HCEC 1CT (cell line): ENCODE measurements around the gene PDZRN3.
A peak's percentile ranks its signal among the peaks of the same experiment; 100 is the strongest.

Experiments used
- DNase-seq: peaks from one replicate; pipeline ENCODE4 v3.0.0-alpha.2; 2017

PDZRN3 gene

GRCh38 chr3:73555076-73555475 is 69.7 kb downstream of the PDZRN3 start:
- no peak for DNase-seq

- DNase-seq, result peak; percentile 63
Measured at GRCh38 chr3:73552700-73553099, 72.0 kb downstream of the PDZRN3 start.

GRCh38 chr3:73550032-73550431 is 74.7 kb downstream of the PDZRN3 start:
- DNase-seq, result no peak

- no peak for DNase-seq
Measured at GRCh38 chr3:73549051-73549600, 75.6 kb downstream of the PDZRN3 start.

DNA sequence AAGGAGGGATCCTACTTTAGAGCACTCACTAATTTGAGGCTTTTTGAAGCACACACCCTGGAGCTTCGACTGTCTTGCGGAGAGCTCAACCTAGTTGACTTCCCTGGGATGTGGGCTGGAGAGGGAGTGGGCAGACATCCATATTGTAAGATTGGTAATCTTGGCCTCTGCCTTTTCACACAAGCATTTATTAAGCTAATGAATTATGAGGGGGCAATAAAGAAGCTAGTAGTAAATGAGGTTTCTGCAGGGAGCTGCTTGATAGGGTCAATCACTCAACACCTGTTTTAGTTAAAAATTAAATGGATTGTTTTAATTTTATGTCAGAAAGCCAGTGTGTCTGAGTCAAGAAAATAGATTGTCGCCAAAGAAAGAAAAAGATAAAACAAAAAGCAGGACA is 76.3 kb downstream of the PDZRN3 start:
- DNase-seq, result no peak

- DNase-seq, result peak; percentile 92
Measured at GRCh38 chr3:73547427-73548248, 77.1 kb downstream of the PDZRN3 start.

- DNase-seq, result peak; percentile 94
Measured at GRCh38 chr3:73546961-73547360, 77.8 kb downstream of the PDZRN3 start.

DNA sequence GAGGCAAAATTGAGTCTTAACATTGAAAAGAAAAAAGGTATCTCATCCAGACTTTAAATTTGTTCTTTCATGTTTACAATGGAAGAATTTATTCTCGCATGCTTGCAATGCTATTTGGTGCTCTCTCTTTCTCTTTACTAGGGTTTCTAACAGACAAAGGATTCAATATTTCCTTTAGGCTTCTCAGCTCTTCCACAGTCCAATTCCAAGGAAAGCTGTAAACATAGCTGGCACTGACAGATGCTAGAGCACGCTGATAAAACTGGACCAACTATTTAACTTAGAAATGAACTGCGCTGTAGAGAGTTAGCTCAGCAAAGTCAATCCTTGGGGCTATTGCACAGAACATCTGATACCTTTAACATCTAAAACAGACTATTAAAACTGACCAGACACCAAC is 81.3 kb downstream of the PDZRN3 start:
- DNase-seq, result no peak

- no peak for DNase-seq
Measured at GRCh38 chr3:73542136-73542535, 82.6 kb downstream of the PDZRN3 start.

GRCh38 chr3:73540969-73541740 is 83.6 kb downstream of the PDZRN3 start:
- peak; percentile 45 for DNase-seq

GRCh38 chr3:73538486-73538885 is 86.3 kb downstream of the PDZRN3 start:
- DNase-seq, result no peak

DNA sequence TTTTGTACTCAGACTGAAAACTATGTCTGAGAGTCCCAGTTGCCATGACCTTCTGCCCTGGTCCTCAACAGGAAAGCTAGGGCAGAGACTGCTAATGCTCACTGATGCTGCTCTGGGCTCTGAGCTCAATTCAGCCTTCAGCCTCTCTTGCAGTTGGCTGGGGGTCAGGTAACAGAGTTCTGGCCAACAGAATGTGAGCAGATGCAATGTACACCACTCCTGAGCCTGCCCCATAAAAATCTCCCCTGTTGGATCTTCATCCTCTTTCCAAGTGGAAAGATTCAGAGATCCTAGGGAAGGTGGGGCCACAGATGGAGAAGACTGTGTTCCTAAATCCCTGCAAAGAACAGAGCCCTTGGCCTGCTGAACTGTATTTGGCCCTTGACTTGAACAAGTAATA is 87.8 kb downstream of the PDZRN3 start:
- no peak for DNase-seq

- DNase-seq, result no peak
Measured at GRCh38 chr3:73536336-73536895, 88.3 kb downstream of the PDZRN3 start.

DNA sequence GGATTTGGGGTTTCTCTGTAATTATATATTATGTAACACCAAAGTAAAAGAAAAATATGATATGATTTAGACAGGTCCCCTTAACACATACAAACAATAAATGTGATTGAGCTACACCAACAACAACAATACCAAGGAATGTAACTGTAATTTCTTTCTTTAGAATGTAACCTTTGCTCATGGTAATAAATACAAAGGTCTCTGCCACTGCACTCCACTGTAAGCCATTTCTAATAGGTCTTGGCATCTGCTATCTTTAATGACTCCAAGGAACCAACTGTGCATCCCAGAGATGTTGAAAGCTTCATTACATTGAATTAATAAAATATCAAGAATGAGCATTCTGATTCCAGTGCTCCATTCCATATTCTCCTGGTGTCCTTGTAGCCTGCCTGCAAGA is 88.8 kb downstream of the PDZRN3 start:
- DNase-seq, result no peak

DNA sequence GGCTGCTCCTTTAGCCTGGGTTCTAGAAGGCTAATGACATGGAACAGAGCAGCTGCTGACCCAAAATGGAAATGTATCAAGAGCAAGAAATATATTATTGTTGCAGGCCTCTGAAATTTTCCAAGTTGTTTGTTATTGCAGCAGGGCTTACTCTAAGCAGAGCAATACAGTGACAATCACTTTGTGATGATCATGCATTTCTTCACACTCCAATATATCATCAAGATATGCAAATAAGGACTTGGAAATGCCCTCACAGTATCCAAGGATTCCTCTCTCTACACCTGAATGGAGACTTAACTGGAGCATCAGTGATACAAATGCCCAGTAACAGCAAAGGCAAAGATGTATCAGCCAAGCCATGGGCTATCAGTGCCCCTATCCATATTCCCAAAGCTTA is 89.6 kb downstream of the PDZRN3 start:
- DNase-seq, result no peak

- DNase-seq, result no peak
Measured at GRCh38 chr3:73530022-73530396, 94.7 kb downstream of the PDZRN3 start.

DNA sequence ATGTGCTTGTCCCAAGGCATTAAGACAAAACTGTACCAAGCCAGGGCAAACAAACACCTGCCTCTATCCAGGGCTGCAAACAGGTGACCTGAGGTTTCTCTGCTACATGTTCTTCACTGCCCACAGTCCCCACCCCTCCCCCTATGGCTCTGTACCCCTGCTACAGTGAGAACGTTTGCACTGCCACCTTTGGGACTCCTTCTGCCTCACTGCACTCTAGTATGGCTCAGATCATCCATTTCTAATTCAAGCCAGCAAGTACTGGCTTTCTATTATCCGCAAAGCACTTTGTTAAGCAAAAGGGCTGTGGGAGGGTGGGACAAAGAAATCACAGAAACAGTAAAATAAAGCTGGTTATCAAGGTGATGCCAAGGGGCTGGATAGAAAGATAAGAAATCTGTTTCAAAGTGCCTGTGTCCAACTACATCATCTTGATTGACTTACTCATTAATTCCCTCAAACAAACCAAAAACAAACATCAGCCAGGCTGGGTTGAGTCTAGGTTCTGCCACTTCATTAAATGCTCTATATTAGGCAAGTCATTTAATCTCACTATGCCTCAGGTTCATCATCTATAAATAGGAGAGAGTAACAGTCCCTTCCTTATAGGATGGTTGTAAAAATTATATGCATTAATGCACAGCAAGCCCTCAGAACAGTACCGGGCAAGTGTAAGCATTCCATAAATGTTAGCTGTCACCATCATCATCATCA is 95.3 kb downstream of the PDZRN3 start:
- DNase-seq, result no peak

GRCh38 chr3:73525591-73525990 is 99.2 kb downstream of the PDZRN3 start:
- no peak for DNase-seq

GRCh38 chr3:73523661-73524060 is 101.1 kb downstream of the PDZRN3 start:
- no peak for DNase-seq

GRCh38 chr3:73521734-73522336 is 102.9 kb downstream of the PDZRN3 start:
- DNase-seq, result no peak

- DNase-seq, result no peak
Measured at GRCh38 chr3:73520931-73521461, 103.7 kb downstream of the PDZRN3 start.

- DNase-seq, result no peak
Measured at GRCh38 chr3:73516631-73517030, 108.1 kb downstream of the PDZRN3 start.
